ENCODE data around the gene SIRPB2. TPM values are rescaled to one million over a fixed set of nuclear protein-coding genes. Genes with fewer than 3 reads are reported as not detected.

SIRPB2 gene
- total and polyA plus RNA-seq, 2 of the 8 experiments (the other 6 are each of a cell fraction or from before 2014, with no cell fraction given) = 0.28 TPM; not detected in 1

DNA sequence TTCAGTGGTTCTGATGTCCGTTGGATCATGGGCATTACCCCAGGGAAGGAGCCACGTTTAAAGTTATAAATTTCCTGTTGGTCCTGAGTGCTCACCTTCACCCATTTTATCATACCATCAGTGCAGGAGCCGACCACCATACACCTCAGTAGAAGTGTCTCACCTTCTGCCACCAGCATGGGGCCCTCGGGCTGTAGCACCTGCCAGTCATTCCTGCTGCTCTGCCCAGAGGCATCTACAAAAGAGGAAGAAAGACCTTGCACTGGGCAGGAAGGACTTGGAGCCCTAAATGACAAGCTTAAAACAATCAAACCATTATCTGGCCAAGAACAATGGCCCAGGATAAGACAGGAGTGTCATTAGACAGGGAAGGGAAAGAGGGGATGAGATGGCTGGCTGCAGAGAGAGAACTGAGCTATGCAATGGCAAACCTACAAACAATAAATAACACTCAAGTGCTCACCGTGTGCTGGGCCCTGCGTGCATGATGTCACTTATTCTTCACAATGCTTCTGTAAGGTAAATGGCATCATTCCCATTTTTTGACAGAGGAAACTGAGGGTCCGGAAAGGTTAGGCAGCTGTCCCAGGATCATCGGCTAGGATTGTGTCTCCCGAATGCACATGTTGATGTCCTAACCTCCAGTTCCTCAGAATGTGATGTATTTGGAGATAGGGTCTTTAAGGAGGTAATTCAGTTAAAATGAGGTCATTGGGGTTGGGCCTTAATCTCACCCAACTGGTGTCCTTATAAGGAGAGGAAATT, 11.2 kb downstream of the SIRPB2 start:
- Histone ChIP-seq H3K56ac (replicated peaks; ENCODE audit: insufficient read length, low read depth, low read length) (no peak overlapping the region), H3K23ac (ENCODE audit: insufficient read length) (no peak overlapping the region), H3K27ac (ENCODE audit: low read depth, low read length) (no peak overlapping the region), H3K18ac (ENCODE audit: extremely low read depth, low read length) (no peak overlapping the region), H3K4me2 (ENCODE audit: insufficient read depth in 1 of 2, low read depth in 2 of 2, low read length in 2 of 2) (no peak overlapping the region), H2AK5ac (ENCODE audit: low read depth, low read length) (no peak overlapping the region), H4K20me1 (replicated peaks in 1 of 2; ENCODE audit: control insufficient read depth in 1 of 2, insufficient read depth in 2 of 2, low read length in 2 of 2) (no peaks in the 10 kb centered on the region), H2BK20ac (ENCODE audit: low read length) (no peak overlapping the region), H3K79me1 (ENCODE audit: low read depth, low read length) (no peaks in the 10 kb centered on the region), H3K79me2 (ENCODE audit: control insufficient read depth in 1 of 2, insufficient read depth in 2 of 2, low read length in 2 of 2) (no peaks in the 10 kb centered on the region), H3K27me3 (replicated peaks in 1 of 4; ENCODE audit: control insufficient read depth in 3 of 4, extremely low read depth in 1 of 4, insufficient read depth in 3 of 4, low read length in 3 of 4) (no peaks in the 10 kb centered on the region), H3K4me1 (replicated peaks in 1 of 4; ENCODE audit: control insufficient read depth in 3 of 4, insufficient read depth in 4 of 4, low read length in 3 of 4) (no peaks in the 10 kb centered on the region), H3K23me2 (ENCODE audit: low read depth, low read length) (no peaks in the 10 kb centered on the region), H2BK12ac (ENCODE audit: low read depth, low read length) (no peak overlapping the region), H3K14ac (ENCODE audit: insufficient read length) (no peak overlapping the region), H3K4me3 (ENCODE audit: extremely low read depth in 1 of 4, insufficient read depth in 2 of 4, low read depth in 3 of 4, low read length in 4 of 4) (no peak overlapping the region), H4K91ac (replicated peaks; ENCODE audit: insufficient read length, low read length) (no peak overlapping the region), H2AFZ (ENCODE audit: low read length) (0 out of 2 replicates have a peak overlapping the region, but pooled peaks have one; percentile 5), H2BK15ac (ENCODE audit: low read length) (no peak overlapping the region), H3K4ac (replicated peaks; ENCODE audit: insufficient read length, low read depth, low read length) (no peak overlapping the region), H2BK5ac (ENCODE audit: low read depth, low read length) (no peak overlapping the region), H3K9ac (replicated peaks in 1 of 4; ENCODE audit: extremely low read depth in 1 of 4, low read depth in 3 of 4, low read length in 3 of 4) (no peak overlapping the region), H3K9me3 (ENCODE audit: insufficient read depth in 2 of 2, low read depth in 1 of 2, low read length in 1 of 2) (no peaks in the 10 kb centered on the region), H4K5ac (ENCODE audit: insufficient read length, low read depth, low read length) (no peak overlapping the region), H4K8ac (ENCODE audit: extremely low read depth, insufficient read depth, low read length) (no peak overlapping the region), H3K36me3 (ENCODE audit: control insufficient read depth in 2 of 4, insufficient read depth in 4 of 4, low read length in 3 of 4) (no peaks in the 10 kb centered on the region), H2BK120ac (replicated peaks; ENCODE audit: low read depth, low read length) (no peak overlapping the region)
- POLR2A ChIA-PET (ENCODE audit: partially characterized antibody) = no interaction called here
- FAIRE-seq (no peak), DNase-seq (ENCODE audit: low read depth in 1 of 2, low spot score in 2 of 2) (no peak)
- CTCF ChIA-PET (ENCODE audit: partially characterized antibody) = interaction anchor here (0.8 to 2.7 kb wide), 4 partner anchors 12 to 320 kb away, joined by 3 to 20 read pairs (median 3); no protein-coding TSS in a partner anchor
- WGBS, 2 experiments (ENCODE audit: extremely low coverage in 1 of 2, insufficient coverage in 1 of 2, insufficient read length in 1 of 2, insufficient replicate concordance in 2 of 2, low coverage in 1 of 2, low lambda C conversion rate in 2 of 2, missing lambda C conversion rate in 1 of 2) = 85% methylated on average over 9 of the region's 9 CpGs; no CpG with 5 or more reads in 1 of the 2 experiments
- TF ChIP-seq CBX5 (IDR thresholded peaks at IDR 0.05; ENCODE audit: low read depth, low read length) (no peak), BRCA1 (IDR thresholded peaks at IDR 0.05; ENCODE audit: low read depth, low read length) (no peak), KDM1A (IDR thresholded peaks at IDR 0.05; ENCODE audit: borderline replicate concordance, low read length) (no peak), POLR2AphosphoS5 (IDR thresholded peaks at IDR 0.05; ENCODE audit: low read depth, low read length) (no peak), BCL11A (IDR thresholded peaks at IDR 0.05; ENCODE audit: low read depth in 2 of 2, low read length in 2 of 2) (no peak), RNF2 (IDR thresholded peaks at IDR 0.05; ENCODE audit: borderline replicate concordance, low read depth, low read length, missing control alignments, poor library complexity, severe bottlenecking) (no peak), CREB1 (IDR thresholded peaks at IDR 0.05) (no peak), FOSL1 (IDR thresholded peaks at IDR 0.05; ENCODE audit: insufficient read depth, low read depth, low read length) (no peak), YY1 (IDR thresholded peaks at IDR 0.05; ENCODE audit: low read depth, low read length) (no peak)
- TF ChIP-seq, protein P1, sequence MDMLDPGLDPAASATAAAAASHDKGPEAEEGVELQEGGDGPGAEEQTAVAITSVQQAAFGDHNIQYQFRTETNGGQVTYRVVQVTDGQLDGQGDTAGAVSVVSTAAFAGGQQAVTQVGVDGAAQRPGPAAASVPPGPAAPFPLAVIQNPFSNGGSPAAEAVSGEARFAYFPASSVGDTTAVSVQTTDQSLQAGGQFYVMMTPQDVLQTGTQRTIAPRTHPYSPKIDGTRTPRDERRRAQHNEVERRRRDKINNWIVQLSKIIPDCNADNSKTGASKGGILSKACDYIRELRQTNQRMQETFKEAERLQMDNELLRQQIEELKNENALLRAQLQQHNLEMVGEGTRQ (IDR thresholded peaks at IDR 0.05; ENCODE audit: low read length) = no peak
- TF ChIP-seq, protein P2, sequence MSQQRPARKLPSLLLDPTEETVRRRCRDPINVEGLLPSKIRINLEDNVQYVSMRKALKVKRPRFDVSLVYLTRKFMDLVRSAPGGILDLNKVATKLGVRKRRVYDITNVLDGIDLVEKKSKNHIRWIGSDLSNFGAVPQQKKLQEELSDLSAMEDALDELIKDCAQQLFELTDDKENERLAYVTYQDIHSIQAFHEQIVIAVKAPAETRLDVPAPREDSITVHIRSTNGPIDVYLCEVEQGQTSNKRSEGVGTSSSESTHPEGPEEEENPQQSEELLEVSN (IDR thresholded peaks at IDR 0.05) = no peak

Measured in H1 (cell line).